Measurements from ENCODE around the gene ANKRD33B. TPM values are rescaled to one million over a fixed set of nuclear protein-coding genes. Genes with fewer than 3 reads are reported as not detected.
"Not testable (repeated sequence)": the region's sequence is repeated elsewhere in the genome, so short reads cannot be mapped to it uniquely, and the experiment has no call there.

Gene ANKRD33B
- 14.2 TPM for total RNA-seq

DNA sequence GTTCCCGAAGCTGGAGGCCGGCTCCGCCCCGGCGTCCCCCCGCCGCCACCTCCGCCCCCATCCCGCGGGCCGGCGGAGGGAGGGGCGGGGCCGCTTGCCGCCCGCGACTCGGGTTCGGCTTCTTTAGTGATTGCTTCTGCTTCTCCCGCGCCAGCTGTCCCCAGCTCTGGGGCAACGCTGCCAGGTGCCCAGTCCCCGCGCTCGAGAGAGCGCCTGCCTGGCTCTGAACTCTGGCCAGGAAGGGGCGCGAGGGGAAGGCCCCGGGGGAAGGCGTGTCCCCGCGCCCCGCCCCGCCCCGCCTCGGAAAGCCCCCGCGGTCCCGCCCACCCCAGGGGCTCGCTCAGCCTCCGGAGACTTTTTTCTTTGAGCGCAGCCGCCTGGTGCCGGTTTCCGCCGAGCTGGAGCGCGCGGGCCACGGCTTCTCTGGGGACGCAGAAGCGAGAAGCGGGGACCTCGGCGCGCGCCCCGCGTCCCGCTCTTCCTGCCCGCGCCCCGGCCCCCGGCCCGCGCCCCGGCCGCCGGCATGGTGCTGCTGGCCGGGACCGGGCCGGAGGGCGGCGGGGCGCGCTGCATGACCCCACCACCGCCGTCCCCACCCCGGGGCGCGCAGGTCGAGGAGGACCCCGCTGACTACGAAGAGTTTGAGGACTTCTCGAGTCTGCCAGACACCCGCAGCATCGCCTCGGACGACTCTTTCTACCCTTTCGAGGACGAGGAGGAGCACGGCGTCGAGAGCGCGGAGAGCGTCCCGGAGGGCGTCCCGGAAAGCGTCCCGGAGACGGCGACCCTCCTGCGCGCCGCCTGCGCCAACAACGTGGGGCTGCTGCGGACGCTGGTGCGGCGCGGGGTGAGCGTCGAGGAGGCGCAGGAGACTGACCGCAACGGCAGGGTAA lies at the start of gene ANKRD33B:
Gene ANKRD33B (plus strand): TSS at position 126 of the 893 bp plus-strand sequence. CDS start 398 bp downstream, at position 524.
- H3K36me3 ChIP-seq = no peaks in the 10 kb centered on the region
- H3K4me1 ChIP-seq = peaks cover 54% of the 10 kb centered on the region
- no peak for DNase-seq (ENCODE audit: extremely low spot score in 2 of 2)
- H3K27ac ChIP-seq = peak within 1 kb of the TSS; percentile 90
- intact Hi-C loops (cut with DNase I) = loop anchor here (10.0 kb wide), 1 partner anchor 109 kb away; no protein-coding TSS in a partner anchor
- no peaks in the 10 kb centered on the region for H3K27me3 ChIP-seq
- TF ChIP-seq POLR2AphosphoS5 (IDR thresholded peaks at IDR 0.05; ENCODE audit: insufficient read depth in 1 of 2, low read depth in 1 of 2) (peak in 1 of 2 donors; percentile 74), POLR2A (IDR thresholded peaks at IDR 0.05) (peak in 1 of 2 donors; percentile 2)
- TF ChIP-seq, protein P1, sequence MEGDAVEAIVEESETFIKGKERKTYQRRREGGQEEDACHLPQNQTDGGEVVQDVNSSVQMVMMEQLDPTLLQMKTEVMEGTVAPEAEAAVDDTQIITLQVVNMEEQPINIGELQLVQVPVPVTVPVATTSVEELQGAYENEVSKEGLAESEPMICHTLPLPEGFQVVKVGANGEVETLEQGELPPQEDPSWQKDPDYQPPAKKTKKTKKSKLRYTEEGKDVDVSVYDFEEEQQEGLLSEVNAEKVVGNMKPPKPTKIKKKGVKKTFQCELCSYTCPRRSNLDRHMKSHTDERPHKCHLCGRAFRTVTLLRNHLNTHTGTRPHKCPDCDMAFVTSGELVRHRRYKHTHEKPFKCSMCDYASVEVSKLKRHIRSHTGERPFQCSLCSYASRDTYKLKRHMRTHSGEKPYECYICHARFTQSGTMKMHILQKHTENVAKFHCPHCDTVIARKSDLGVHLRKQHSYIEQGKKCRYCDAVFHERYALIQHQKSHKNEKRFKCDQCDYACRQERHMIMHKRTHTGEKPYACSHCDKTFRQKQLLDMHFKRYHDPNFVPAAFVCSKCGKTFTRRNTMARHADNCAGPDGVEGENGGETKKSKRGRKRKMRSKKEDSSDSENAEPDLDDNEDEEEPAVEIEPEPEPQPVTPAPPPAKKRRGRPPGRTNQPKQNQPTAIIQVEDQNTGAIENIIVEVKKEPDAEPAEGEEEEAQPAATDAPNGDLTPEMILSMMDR (IDR thresholded peaks at IDR 0.05) = no peak
- H3K9me3 ChIP-seq = no peaks in the 10 kb centered on the region
- H3K4me3 ChIP-seq = peak within 1 kb of the TSS; percentile 70 to 75

DNA sequence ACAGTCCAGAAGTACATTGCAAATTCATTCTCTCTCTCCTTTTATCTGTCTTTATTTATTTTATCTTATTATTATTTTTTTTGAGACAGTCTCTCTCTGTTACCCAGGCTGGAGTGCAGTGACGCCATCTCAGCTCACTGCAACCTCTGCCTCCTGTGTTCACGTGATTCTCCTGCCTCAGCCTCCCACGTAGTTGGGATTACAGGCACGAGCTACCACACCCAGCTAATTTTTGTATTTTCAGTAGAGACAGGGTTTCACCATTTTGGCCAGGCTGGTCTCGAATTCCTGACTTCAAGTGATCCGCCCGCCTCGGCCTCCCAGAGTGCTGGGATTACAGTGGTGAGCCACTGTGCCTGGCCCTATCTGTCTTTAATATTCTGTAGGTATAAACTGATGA lies 49.3 kb upstream of the ANKRD33B start:
- H3K36me3 ChIP-seq; H3K4me1 ChIP-seq; H3K9me3 ChIP-seq; intact Hi-C loops (cut with DNase I); DNase-seq (ENCODE audit: extremely low spot score in 2 of 2); H3K4me3 ChIP-seq; H3K27me3 ChIP-seq; H3K27ac ChIP-seq: not testable (repeated sequence)

DNA sequence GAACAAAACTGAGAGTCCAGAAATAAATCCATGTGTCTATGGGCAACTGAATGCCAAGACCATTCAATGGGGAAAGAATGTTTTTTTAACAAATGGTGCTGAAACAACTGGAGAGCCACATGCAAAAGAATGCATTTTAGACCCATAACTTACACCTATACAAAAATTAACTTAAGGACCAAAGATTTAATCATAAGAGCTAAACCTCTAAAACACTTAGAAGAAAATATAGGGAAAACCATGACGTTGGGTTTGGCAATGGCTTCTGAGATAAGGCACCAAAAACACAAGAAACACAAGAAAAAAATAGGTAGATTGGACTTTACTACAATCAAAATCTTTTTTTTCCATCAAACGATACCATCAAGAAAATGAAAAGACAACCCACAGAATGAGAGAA lies 48.4 kb upstream of the ANKRD33B start:
- H3K4me1 ChIP-seq = no peaks in the 10 kb centered on the region
- H3K36me3 ChIP-seq = no peaks in the 10 kb centered on the region
- H3K27ac ChIP-seq = no peak overlapping the region
- intact Hi-C loops (cut with DNase I) = loop anchor here (5.0 kb wide), 1 partner anchor 1518 kb away; no protein-coding TSS in a partner anchor
- H3K9me3 ChIP-seq = no peaks in the 10 kb centered on the region
- TF ChIP-seq POLR2A (IDR thresholded peaks at IDR 0.05) = no peak
- TF ChIP-seq, protein P1 (IDR thresholded peaks at IDR 0.05) = no peak
- TF ChIP-seq POLR2AphosphoS5 (IDR thresholded peaks at IDR 0.05; ENCODE audit: insufficient read depth in 1 of 2, low read depth in 1 of 2) = no peak
- H3K27me3 ChIP-seq = no peaks in the 10 kb centered on the region
- no peak overlapping the region for H3K4me3 ChIP-seq
- DNase-seq (ENCODE audit: extremely low spot score in 2 of 2) = no peak

DNA sequence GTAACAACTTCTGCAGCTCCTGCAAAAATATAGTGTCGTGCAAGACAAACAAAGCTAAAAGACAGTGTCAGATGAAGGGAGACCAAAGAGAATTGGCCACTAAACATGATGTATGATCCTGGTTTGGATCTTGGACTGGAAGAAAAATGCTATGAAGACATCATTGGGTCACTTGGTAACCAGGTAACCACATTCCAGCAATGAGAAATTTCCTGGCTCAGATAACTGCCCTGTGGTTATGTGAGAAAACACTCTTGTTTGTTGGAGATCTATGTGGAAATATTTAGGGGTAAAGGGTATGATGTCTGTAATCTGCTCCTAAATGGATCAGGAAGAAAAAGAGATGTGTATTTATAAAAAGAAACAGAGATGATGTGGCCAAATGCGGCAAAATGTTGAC lies 45.5 kb upstream of the ANKRD33B start:
- H3K9me3 ChIP-seq = no peaks in the 10 kb centered on the region
- TF ChIP-seq POLR2AphosphoS5 (IDR thresholded peaks at IDR 0.05; ENCODE audit: insufficient read depth in 1 of 2, low read depth in 1 of 2) (no peak), POLR2A (IDR thresholded peaks at IDR 0.05) (no peak)
- TF ChIP-seq, protein P1 (IDR thresholded peaks at IDR 0.05) = no peak
- H3K27ac ChIP-seq = no peak overlapping the region
- no peak overlapping the region for H3K4me3 ChIP-seq
- DNase-seq (ENCODE audit: extremely low spot score in 2 of 2) = no peak
- no peaks in the 10 kb centered on the region for H3K4me1 ChIP-seq
- no peaks in the 10 kb centered on the region for H3K36me3 ChIP-seq
- intact Hi-C loops (cut with DNase I) = loop anchor here (5.0 kb wide), 1 partner anchor 1521 kb away; no protein-coding TSS in a partner anchor
- no peaks in the 10 kb centered on the region for H3K27me3 ChIP-seq

DNA sequence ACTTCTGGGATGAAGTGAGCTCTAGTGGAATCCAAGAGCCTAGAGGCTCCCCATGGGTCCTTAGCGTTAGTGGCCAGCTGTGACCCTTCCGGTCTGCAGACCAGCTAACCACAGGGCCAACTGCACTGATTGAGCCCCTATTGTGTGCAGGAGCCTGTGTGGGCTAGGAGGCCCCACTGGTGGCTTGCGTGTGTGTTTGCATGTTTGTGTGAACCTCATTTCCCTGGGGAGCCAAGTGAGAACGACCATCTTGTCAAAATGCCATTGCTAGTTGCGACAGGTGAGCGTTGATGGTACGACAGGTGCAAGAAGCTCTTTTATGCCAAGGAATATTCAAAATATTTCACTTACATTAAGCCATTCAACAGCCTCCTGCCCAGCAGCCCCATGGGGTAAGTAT lies 44.1 kb upstream of the ANKRD33B start:
- intact Hi-C loops (cut with DNase I) = loop anchor here (5.0 kb wide), 1 partner anchor 1522 kb away; no protein-coding TSS in a partner anchor
- Histone ChIP-seq H3K27ac (no peak overlapping the region), H3K4me3 (no peak overlapping the region), H3K9me3 (no peaks in the 10 kb centered on the region), H3K27me3 (no peaks in the 10 kb centered on the region), H3K4me1 (no peaks in the 10 kb centered on the region), H3K36me3 (no peaks in the 10 kb centered on the region)
- DNase-seq (ENCODE audit: extremely low spot score in 2 of 2) = no peak
- TF ChIP-seq, protein P1 (IDR thresholded peaks at IDR 0.05) = no peak
- TF ChIP-seq POLR2AphosphoS5 (IDR thresholded peaks at IDR 0.05; ENCODE audit: insufficient read depth in 1 of 2, low read depth in 1 of 2) (no peak), POLR2A (IDR thresholded peaks at IDR 0.05) (no peak)

Data from vagina (tissue), 2 donors.